Nephron progenitor cell (in vitro differentiated cells): ENCODE data around the gene CDH15.

Source experiments
- DNase-seq: peaks from one replicate; pipeline ENCODE4 v3.0.0; 2021
- H3K27ac Mint-ChIP-seq: 2 replicates; pipeline ENCODE4 v1.8.0; 2021; ENCODE audit warnings: mild to moderate bottlenecking, moderate library complexity, mixed read lengths
- H3K27me3 Mint-ChIP-seq: 2 replicates; pipeline ENCODE4 v1.8.0; 2021; ENCODE audit warnings: mild to moderate bottlenecking, low read depth, mixed read lengths; ENCODE audit not compliant: poor library complexity
- H3K36me3 Mint-ChIP-seq: 2 replicates; pipeline ENCODE4 v1.8.0; 2021; ENCODE audit warnings: low read depth, mixed read lengths
- H3K4me1 Mint-ChIP-seq: 2 replicates; pipeline ENCODE4 v1.8.0; 2021; ENCODE audit warnings: mixed read lengths
- H3K4me3 Mint-ChIP-seq: 2 replicates; pipeline ENCODE4 v1.8.0; 2021; ENCODE audit warnings: mild to moderate bottlenecking, moderate library complexity, mixed read lengths
- H3K9me3 Mint-ChIP-seq: 2 replicates; pipeline ENCODE4 v1.8.0; 2021; ENCODE audit warnings: mild to moderate bottlenecking, moderate library complexity, mixed read lengths
- CTCF ChIP-seq: fragments of 200-600 bp; sonication (generic); IDR thresholded peaks from 2 replicates; pipeline ENCODE4 v1.5.0; 2021; ENCODE audit warnings: antibody characterized with exemption

The CDH15 gene

DNA sequence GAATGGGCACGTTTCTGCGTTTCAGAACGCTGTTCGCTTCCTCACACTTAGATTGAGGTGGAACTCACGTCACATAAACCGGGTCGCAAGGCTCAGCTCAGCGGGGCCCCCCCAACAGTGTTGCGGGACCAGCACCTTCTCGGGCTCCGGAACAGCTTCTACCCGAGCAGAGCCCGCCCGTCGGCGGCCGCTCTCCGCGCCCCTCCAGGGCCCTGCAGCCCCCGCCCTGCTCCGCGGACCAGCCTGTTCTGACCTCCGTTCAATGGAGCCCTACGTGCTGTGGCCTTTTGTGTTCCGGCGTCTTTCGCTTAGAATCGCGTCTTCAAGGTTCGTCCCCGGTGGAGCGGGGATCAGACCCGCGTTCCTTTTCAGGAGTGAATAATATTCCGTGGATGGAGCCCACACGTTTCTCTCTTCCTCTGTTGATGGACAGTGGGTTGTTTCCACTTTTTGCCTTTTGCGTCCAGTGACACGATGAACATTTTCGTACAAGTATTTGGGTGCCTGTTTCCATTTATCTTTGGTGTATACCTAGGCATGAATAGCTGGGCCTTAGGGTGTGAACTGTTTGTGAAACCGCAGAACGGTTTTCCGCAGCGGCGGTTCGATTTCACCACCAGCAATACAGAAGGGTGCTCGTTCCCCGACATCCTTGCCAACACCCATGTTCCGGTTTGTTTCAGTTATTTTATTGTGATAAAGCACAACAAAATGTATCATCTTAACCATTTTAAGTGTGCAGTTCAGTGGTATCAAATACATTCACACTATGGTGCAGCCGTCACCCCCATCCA is 31.1 kb downstream of the CDH15 start:
- no peak for TF ChIP-seq CTCF
- peaks cover 7% of the 10 kb centered on the region for H3K36me3 Mint-ChIP-seq
- H3K9me3 Mint-ChIP-seq: peaks cover 21% of the 10 kb centered on the region
- H3K27ac Mint-ChIP-seq: no peak overlapping the region
- no peak for DNase-seq
- peaks cover 84% of the 10 kb centered on the region for H3K27me3 Mint-ChIP-seq
- peaks cover 16% of the 10 kb centered on the region for H3K4me1 Mint-ChIP-seq
- peak overlapping the region; percentile 61 for H3K4me3 Mint-ChIP-seq

- peaks cover 85% of the 10 kb centered on the region for H3K27me3 Mint-ChIP-seq
Observed at GRCh38 chr16:89207993-89208392, 36.4 kb downstream of the CDH15 start.

GRCh38 chr16:89209522-89210044 is 38.0 kb downstream of the CDH15 start:
- H3K9me3 Mint-ChIP-seq: no peaks in the 10 kb centered on the region
- no peaks in the 10 kb centered on the region for H3K4me1 Mint-ChIP-seq
- H3K27ac Mint-ChIP-seq: no peak overlapping the region
- DNase-seq: no peak
- no peaks in the 10 kb centered on the region for H3K36me3 Mint-ChIP-seq
- peaks cover 79% of the 10 kb centered on the region for H3K27me3 Mint-ChIP-seq
- no peak overlapping the region for H3K4me3 Mint-ChIP-seq
- no peak for TF ChIP-seq CTCF

More at GRCh38 chr16:89207993-89208392, 36.4 kb downstream of the CDH15 start:
- Mint-ChIP-seq H3K36me3 (peaks cover 5% of the 10 kb centered on the region), H3K27ac (no peak overlapping the region), H3K9me3 (peaks cover 13% of the 10 kb centered on the region), H3K4me3 (no peak overlapping the region), H3K4me1 (peaks cover 2% of the 10 kb centered on the region)
- no peak for TF ChIP-seq CTCF
- no peak for DNase-seq

- Mint-ChIP-seq H3K4me1 (no peaks in the 10 kb centered on the region), H3K9me3 (no peaks in the 10 kb centered on the region), H3K27ac (no peak overlapping the region), H3K36me3 (no peaks in the 10 kb centered on the region), H3K27me3 (peaks cover 71% of the 10 kb centered on the region), H3K4me3 (no peak overlapping the region)
- DNase-seq: no peak
- TF ChIP-seq CTCF: no peak
Observed at GRCh38 chr16:89210165-89210903, 38.8 kb downstream of the CDH15 start.

- DNase-seq: no peak
- Mint-ChIP-seq H3K4me1 (no peaks in the 10 kb centered on the region), H3K27me3 (peaks cover 68% of the 10 kb centered on the region), H3K27ac (no peak overlapping the region), H3K36me3 (no peaks in the 10 kb centered on the region), H3K9me3 (no peaks in the 10 kb centered on the region), H3K4me3 (no peak overlapping the region)
- TF ChIP-seq CTCF: no peak
Observed at GRCh38 chr16:89210904-89211515, 39.5 kb downstream of the CDH15 start.
